ENCODE measurements around the gene BEND7. TPM values are rescaled to one million over a fixed set of nuclear protein-coding genes. Genes with fewer than 3 reads are reported as not detected.

The BEND7 gene
- total RNA-seq, 5 donors from 2014 or later (not counting 1 experiment from before 2014, with no cell fraction given): 1.2 TPM; not detected in 4

GRCh38 chr10:13445656-13446400 is 83.0 kb downstream of the BEND7 start:
- peaks cover 32 to 34% of the 10 kb centered on the region in 2 donors for H3K27me3 Mint-ChIP-seq
- ATAC-seq (replicated peaks in 1 of 4) (no peak), DNase-seq (no peak)
- H3K9me3 Mint-ChIP-seq: no peaks in the 10 kb centered on the region
- 100% methylated on average over 2 of the region's 8 CpGs for WGBS (ENCODE audit: insufficient coverage)
- Histone ChIP-seq H3K27me3 (replicated peaks in 1 of 2; ENCODE audit: control insufficient read depth in 2 of 2, extremely low read depth in 1 of 2, insufficient read depth in 2 of 2, low read length in 1 of 2) (peaks cover 6 to 9% of the 10 kb centered on the region in 2 experiments), H3K27ac (ENCODE audit: low read length) (no peak overlapping the region), H3K9me3 (no peaks in the 10 kb centered on the region), H3K36me3 (ENCODE audit: control insufficient read depth in 2 of 2, extremely low read depth in 1 of 2, insufficient read depth in 1 of 2, low read length in 1 of 2) (no peaks in the 10 kb centered on the region), H3K4me3 (ENCODE audit: control insufficient read depth in 1 of 2, extremely low read depth in 1 of 2, low read length in 1 of 2) (no peak overlapping the region), H3K4me1 (ENCODE audit: control insufficient read depth in 1 of 2, extremely low read depth in 1 of 2, insufficient read depth in 2 of 2, low read length in 2 of 2) (peaks cover 0 to under 1% of the 10 kb centered on the region in 2 experiments)
- peaks cover 0 to under 1% (median 0%) of the 10 kb centered on the region in 3 donors for H3K4me1 Mint-ChIP-seq
- ChIA-PET CTCF (interaction anchor here in 1 of 2 donors (0.6 kb wide), 1 partner anchor 73 kb away, joined by 3 read pairs; no protein-coding TSS in a partner anchor), POLR2A (no interaction called here)
- no peaks in the 10 kb centered on the region for H3K36me3 Mint-ChIP-seq
- no peak overlapping the region for H3K4me3 Mint-ChIP-seq
- H3K27ac Mint-ChIP-seq: no peak overlapping the region

- peaks cover 54 to 55% of the 10 kb centered on the region in 2 donors for H3K27me3 Mint-ChIP-seq
- 68% methylated on average over 2 of the region's 7 CpGs for WGBS (ENCODE audit: insufficient coverage)
- H3K27ac ChIP-seq (ENCODE audit: low read length): no peak overlapping the region
Measured at GRCh38 chr10:13441476-13441875, 87.3 kb downstream of the BEND7 start.

GRCh38 chr10:13440185-13441061 is 88.4 kb downstream of the BEND7 start:
- Histone ChIP-seq H3K27ac (ENCODE audit: low read length) (no peak overlapping the region), H3K36me3 (ENCODE audit: control insufficient read depth in 2 of 2, extremely low read depth in 1 of 2, insufficient read depth in 1 of 2, low read length in 1 of 2) (no peaks in the 10 kb centered on the region), H3K4me3 (ENCODE audit: control insufficient read depth in 1 of 2, extremely low read depth in 1 of 2, low read length in 1 of 2) (peak overlapping the region; percentile 35 to 56), H3K4me1 (ENCODE audit: control insufficient read depth in 1 of 2, extremely low read depth in 1 of 2, insufficient read depth in 2 of 2, low read length in 2 of 2) (peaks cover 0 to 15% of the 10 kb centered on the region in 2 experiments), H3K9me3 (no peaks in the 10 kb centered on the region), H3K27me3 (replicated peaks in 1 of 2; ENCODE audit: control insufficient read depth in 2 of 2, extremely low read depth in 1 of 2, insufficient read depth in 2 of 2, low read length in 1 of 2) (peaks cover 6 to 35% of the 10 kb centered on the region in 2 experiments)
- CTCF ChIA-PET: interaction anchor here (0.6 to 3.3 kb wide), 15 partner anchors 9 to 892 kb away, joined by 3 to 26 read pairs (median 4); no protein-coding TSS in a partner anchor
- Mint-ChIP-seq H3K4me3 (peak overlapping the region; percentile 29 to 80 (median 64)), H3K36me3 (no peaks in the 10 kb centered on the region), H3K27ac (no peak overlapping the region), H3K9me3 (no peaks in the 10 kb centered on the region), H3K4me1 (peaks cover 12 to 16% (median 14%) of the 10 kb centered on the region in 3 donors), H3K27me3 (peaks cover 54 to 59% of the 10 kb centered on the region in 2 donors)
- ATAC-seq (replicated peaks in 1 of 4) (peak; percentile 88 to 94 (median 92)), DNase-seq (peak; percentile 12 to 75 (median 58))
- POLR2A ChIA-PET: interaction anchor here in 1 of 2 donors (0.6 kb wide), 1 partner anchor 741 kb away, joined by 3 read pairs; no protein-coding TSS in a partner anchor
- WGBS (ENCODE audit: insufficient coverage): 6% methylated on average over 20 of the region's 30 CpGs

More at GRCh38 chr10:13441476-13441875, 87.3 kb downstream of the BEND7 start:
- Mint-ChIP-seq H3K4me3 (no peak overlapping the region), H3K36me3 (no peaks in the 10 kb centered on the region), H3K4me1 (peaks cover 12 to 16% (median 14%) of the 10 kb centered on the region in 3 donors), H3K27ac (no peak overlapping the region), H3K9me3 (no peaks in the 10 kb centered on the region)
- ChIA-PET POLR2A (no interaction called here), CTCF (interaction anchor here (0.6 to 3.3 kb wide), 4 partner anchors 70 to 264 kb away, joined by 3 to 26 read pairs (median 4); no protein-coding TSS in a partner anchor)
- Histone ChIP-seq H3K9me3 (no peaks in the 10 kb centered on the region), H3K4me1 (ENCODE audit: control insufficient read depth in 1 of 2, extremely low read depth in 1 of 2, insufficient read depth in 2 of 2, low read length in 2 of 2) (peaks cover 0 to 15% of the 10 kb centered on the region in 2 experiments), H3K36me3 (ENCODE audit: control insufficient read depth in 2 of 2, extremely low read depth in 1 of 2, insufficient read depth in 1 of 2, low read length in 1 of 2) (no peaks in the 10 kb centered on the region), H3K27me3 (replicated peaks in 1 of 2; ENCODE audit: control insufficient read depth in 2 of 2, extremely low read depth in 1 of 2, insufficient read depth in 2 of 2, low read length in 1 of 2) (peaks cover 6 to 35% of the 10 kb centered on the region in 2 experiments), H3K4me3 (ENCODE audit: control insufficient read depth in 1 of 2, extremely low read depth in 1 of 2, low read length in 1 of 2) (no peak overlapping the region)
- ATAC-seq (replicated peaks in 1 of 4) (no peak), DNase-seq (no peak)

- POLR2A ChIA-PET: interaction anchor here in 1 of 2 donors (0.6 kb wide), 1 partner anchor 742 kb away, joined by 3 read pairs; no protein-coding TSS in a partner anchor
- H3K4me1 Mint-ChIP-seq: peaks cover 12 to 16% (median 15%) of the 10 kb centered on the region in 3 donors
Measured at GRCh38 chr10:13439313-13440184, 89.3 kb downstream of the BEND7 start.

GRCh38 chr10:13437026-13437555 is 91.7 kb downstream of the BEND7 start:
- no peak overlapping the region for H3K27ac Mint-ChIP-seq
- 90% methylated on average over 14 of the region's 16 CpGs for WGBS (ENCODE audit: insufficient coverage)
- H3K4me1 Mint-ChIP-seq: peaks cover 12 to 20% (median 18%) of the 10 kb centered on the region in 3 donors
- ChIA-PET CTCF (interaction anchor here in 1 of 2 donors (0.6 kb wide), 1 partner anchor 86 kb away, joined by 3 read pairs; no protein-coding TSS in a partner anchor), POLR2A (no interaction called here)
- Histone ChIP-seq H3K4me3 (ENCODE audit: control insufficient read depth in 1 of 2, extremely low read depth in 1 of 2, low read length in 1 of 2) (no peak overlapping the region), H3K36me3 (ENCODE audit: control insufficient read depth in 2 of 2, extremely low read depth in 1 of 2, insufficient read depth in 1 of 2, low read length in 1 of 2) (no peaks in the 10 kb centered on the region), H3K27ac (ENCODE audit: low read length) (no peak overlapping the region), H3K4me1 (ENCODE audit: control insufficient read depth in 1 of 2, extremely low read depth in 1 of 2, insufficient read depth in 2 of 2, low read length in 2 of 2) (peaks cover 0 to 15% of the 10 kb centered on the region in 2 experiments), H3K27me3 (replicated peaks in 1 of 2; ENCODE audit: control insufficient read depth in 2 of 2, extremely low read depth in 1 of 2, insufficient read depth in 2 of 2, low read length in 1 of 2) (peaks cover 5 to 35% of the 10 kb centered on the region in 2 experiments), H3K9me3 (no peaks in the 10 kb centered on the region)
- no peaks in the 10 kb centered on the region for H3K36me3 Mint-ChIP-seq
- H3K9me3 Mint-ChIP-seq: no peaks in the 10 kb centered on the region
- ATAC-seq (replicated peaks in 1 of 4) (no peak), DNase-seq (no peak)
- no peak overlapping the region for H3K4me3 Mint-ChIP-seq
- peaks cover 44% of the 10 kb centered on the region in 2 donors for H3K27me3 Mint-ChIP-seq

More at GRCh38 chr10:13439313-13440184, 89.3 kb downstream of the BEND7 start:
- H3K36me3 ChIP-seq (ENCODE audit: control insufficient read depth in 2 of 2, extremely low read depth in 1 of 2, insufficient read depth in 1 of 2, low read length in 1 of 2): no peaks in the 10 kb centered on the region
- no peaks in the 10 kb centered on the region for H3K9me3 Mint-ChIP-seq
- H3K4me1 ChIP-seq (ENCODE audit: control insufficient read depth in 1 of 2, extremely low read depth in 1 of 2, insufficient read depth in 2 of 2, low read length in 2 of 2): peaks cover 0 to 15% of the 10 kb centered on the region in 2 experiments
- peak overlapping the region; percentile 35 to 56 for H3K4me3 ChIP-seq (ENCODE audit: control insufficient read depth in 1 of 2, extremely low read depth in 1 of 2, low read length in 1 of 2)
- no peaks in the 10 kb centered on the region for H3K9me3 ChIP-seq
- no peaks in the 10 kb centered on the region for H3K36me3 Mint-ChIP-seq
- H3K27ac ChIP-seq (ENCODE audit: low read length): no peak overlapping the region
- H3K27me3 ChIP-seq (replicated peaks in 1 of 2; ENCODE audit: control insufficient read depth in 2 of 2, extremely low read depth in 1 of 2, insufficient read depth in 2 of 2, low read length in 1 of 2): peaks cover 6 to 35% of the 10 kb centered on the region in 2 experiments
- H3K27ac Mint-ChIP-seq: peak overlapping the region in 1 of 2 donors; percentile 63
- peaks cover 54 to 59% of the 10 kb centered on the region in 2 donors for H3K27me3 Mint-ChIP-seq
- H3K4me3 Mint-ChIP-seq: peak overlapping the region; percentile 29 to 80 (median 64)
- DNase-seq: peak in 6 of 35 experiments; percentile 3 to 9 (median 7)
- 27% methylated on average over 15 of the region's 29 CpGs for WGBS (ENCODE audit: insufficient coverage)
- CTCF ChIA-PET: interaction anchor here (0.6 to 3.3 kb wide), 11 partner anchors 11 to 892 kb away, joined by 3 to 26 read pairs (median 5); no protein-coding TSS in a partner anchor
- ATAC-seq (replicated peaks in 1 of 4): peak in 3 of 4 experiments; percentile 13 to 26 (median 25)
